GM19397 (cell line): ENCODE results near the gene AKAP13.
A peak's percentile ranks its signal among the peaks of the same experiment; 100 is the strongest.

Experiments
- ATAC-seq: cut with Tn5 transposase; IDR thresholded peaks from one replicate; pipeline ENCODE4 v1.9.1; 2021; ENCODE audit warnings: mild to moderate bottlenecking, moderate library complexity; ENCODE audit not compliant: unreplicated experiment

Gene AKAP13

DNA sequence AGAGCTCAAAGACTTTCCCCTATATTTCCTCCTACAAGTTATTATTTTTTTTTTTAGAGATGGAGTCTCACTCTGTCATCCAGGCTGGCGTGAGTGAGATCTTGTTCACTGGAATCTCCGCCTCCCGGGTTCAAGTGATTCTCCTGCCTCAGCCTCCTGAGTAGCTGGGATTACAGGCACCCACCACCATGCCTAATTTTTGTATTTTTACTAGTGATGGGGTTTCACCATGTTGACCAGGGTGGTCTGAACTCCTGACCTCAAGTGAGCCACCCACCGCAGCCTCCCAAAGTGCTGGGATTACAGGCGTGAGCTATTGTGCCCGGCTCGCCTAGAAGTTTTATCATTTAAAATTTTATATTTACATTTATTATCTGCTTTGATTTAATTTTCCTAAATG lies 5.9 kb downstream of the AKAP13 start:
- no peak for ATAC-seq

DNA sequence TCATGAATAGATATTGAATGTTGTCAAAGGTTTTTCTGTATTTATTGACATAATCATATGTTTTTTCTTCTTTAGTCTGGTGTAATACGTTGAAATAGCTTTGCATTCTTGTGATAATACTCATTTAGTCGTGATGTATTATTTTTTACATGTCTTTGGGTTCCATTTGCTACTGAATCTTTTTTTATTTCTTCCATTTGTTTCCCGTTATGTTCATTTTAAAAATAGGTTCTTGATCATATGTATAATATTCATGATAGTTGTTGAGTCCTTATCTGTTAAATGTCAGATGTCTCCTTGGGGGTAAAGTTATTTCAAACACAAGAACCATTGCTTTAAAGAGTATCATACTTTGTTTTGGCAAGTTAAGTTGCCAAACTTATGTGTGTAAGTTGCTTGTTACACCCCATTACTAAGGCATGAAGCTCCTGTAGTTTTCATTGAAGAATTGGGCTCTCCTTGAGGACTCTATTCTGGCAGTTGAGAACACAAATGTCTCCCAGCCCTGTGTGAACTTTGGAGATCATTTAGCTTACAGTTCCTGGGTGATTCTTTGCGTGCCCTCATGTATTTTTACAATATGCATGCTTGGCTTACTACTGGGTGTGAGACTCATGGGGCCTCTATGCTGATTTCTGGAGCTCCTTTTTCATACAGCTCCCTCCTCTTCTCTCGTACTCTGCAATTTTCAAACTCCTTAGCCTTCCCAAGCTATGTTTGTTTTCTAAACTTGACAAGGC lies 8.3 kb downstream of the AKAP13 start:
- no peak for ATAC-seq

DNA sequence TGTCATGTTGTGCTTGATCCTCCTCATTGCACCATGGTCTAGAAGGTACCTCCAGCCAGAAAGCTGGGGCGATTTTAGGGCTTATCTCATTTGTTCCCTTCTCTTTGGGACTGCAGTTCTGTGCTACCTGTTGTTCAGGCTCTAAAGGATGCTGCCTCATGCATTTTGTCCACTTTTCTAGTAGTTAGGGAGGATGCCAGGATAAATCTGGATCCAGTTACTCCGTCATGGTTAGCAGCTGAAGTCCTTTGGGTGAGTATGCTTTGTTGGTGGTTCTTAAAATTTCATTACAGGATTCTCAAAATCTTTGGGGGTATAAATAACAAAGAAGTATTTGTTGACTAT lies 8.9 kb downstream of the AKAP13 start:
- ATAC-seq: no peak

DNA sequence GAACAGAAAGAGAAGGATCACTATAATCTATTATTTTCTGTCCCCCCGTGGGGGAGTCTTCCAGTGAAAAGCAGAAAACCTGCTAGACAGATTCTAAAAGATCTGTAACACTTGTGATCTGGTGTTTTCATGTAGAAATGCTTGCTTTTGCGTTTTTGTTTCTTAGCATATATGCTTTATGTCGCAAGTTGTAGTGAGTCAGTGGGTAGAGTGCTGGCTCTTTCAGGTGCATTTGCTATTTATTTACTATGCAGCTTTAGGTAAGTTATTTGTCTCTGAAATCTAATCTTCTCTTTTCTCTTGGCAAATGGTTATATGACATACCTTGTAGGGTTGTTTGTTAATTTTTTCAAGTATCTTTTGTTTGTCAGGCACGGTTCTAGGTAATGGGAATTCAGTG lies 9.4 kb downstream of the AKAP13 start:
- ATAC-seq: no peak

DNA sequence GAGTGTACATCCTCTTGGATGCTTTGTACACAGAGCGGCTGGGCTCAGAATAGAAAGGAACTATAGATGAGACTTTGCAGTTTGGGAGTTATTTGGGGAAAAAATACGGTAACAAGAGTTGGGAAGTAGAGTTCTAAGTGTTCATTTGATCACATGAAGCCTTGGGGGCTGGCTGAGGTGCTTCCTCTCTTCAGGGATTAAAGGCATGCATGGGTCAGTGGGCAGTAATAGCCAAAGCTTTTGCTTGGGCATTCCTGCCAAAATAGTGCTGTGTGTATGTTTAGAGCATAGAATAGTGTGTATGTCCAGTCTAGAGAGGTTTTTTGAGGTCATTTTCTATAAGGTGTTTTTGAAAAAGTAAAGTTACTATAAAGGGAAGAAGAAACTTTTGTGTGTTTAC lies 12.8 kb downstream of the AKAP13 start:
- no peak for ATAC-seq

- no peak for ATAC-seq
Observed at GRCh38 chr15:85394554-85395333, 14.3 kb downstream of the AKAP13 start.

DNA sequence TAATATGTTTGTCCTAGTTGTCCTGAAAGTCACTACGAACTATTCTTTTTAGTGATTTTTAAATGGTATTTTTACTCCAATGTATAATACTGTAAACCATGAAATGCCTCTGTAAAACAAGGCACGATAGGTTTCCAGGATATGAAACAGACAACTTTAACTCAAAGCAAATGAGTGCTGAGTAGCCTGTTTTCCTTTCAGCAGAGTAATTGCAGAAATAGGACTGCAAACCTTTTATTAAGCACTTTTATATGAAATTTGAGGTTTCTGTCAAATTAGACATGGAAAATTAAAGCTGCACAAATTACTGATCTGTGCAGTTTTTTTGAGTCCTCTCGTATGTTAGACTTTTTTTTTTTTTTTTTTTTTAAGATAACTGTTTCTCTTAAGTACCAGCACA lies 16.2 kb downstream of the AKAP13 start:
- no peak for ATAC-seq

DNA sequence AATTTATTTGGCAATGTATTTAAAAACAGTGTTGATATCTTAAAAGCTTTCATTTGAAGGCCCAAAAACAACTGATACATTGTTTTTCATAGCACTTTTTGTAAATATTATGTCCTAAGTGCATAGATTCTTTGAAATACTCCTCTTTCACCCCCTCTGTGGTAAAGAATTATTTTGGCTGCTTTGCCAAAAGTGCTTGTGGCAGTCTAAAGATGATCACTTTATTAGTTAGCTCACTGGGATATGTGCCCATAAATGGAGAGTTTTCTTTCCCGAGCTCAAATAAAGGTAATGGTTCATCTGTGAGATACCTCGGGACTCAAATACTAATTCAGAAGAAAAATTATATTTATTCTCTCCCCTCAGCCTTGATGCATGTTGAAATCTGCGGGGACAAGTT lies 16.7 kb downstream of the AKAP13 start:
- ATAC-seq: no peak

- no peak for ATAC-seq
Observed at GRCh38 chr15:85397926-85398325, 17.5 kb downstream of the AKAP13 start.

DNA sequence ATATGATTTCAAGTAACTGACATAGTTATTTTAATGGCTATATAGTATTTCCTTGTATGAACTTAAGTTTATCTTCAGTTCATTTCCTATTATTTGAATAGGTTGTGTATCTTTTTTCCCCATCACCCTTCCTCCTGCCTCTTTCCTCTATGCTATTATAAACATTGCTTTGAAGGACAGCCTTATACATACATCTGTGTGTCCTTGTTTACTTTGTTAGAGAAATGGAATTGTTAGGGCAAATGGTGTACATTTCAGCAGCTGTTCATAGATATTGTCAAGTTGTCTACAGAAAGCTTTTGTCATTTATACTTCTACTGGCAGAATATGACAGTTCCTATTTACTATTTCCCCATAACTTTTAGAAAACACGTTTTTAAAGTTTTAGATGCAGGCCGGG lies 18.4 kb downstream of the AKAP13 start:
- no peak for ATAC-seq

GRCh38 chr15:85399627-85400026 lies 19.2 kb downstream of the AKAP13 start:
- no peak for ATAC-seq

DNA sequence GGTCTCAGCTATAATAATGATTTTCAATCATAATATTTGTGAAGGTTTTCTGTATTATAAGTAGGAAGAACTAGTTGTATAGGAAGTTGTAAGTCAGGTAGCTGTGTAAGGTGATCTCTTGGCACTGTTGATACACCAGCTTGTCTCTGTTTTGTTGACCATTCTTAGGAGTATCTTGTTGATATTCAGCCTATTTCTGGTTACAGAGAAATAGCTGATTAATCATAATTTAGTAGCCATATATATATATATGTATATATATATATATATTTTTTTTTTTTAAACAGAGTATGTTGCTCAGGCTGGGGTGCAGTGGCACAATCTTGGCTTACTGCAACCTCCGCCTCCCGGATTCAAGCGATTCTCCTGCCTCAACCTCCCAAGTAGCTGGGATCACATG lies 20.2 kb downstream of the AKAP13 start:
- ATAC-seq: no peak

- no peak for ATAC-seq
Observed at GRCh38 chr15:85401108-85401774, 20.8 kb downstream of the AKAP13 start.

DNA sequence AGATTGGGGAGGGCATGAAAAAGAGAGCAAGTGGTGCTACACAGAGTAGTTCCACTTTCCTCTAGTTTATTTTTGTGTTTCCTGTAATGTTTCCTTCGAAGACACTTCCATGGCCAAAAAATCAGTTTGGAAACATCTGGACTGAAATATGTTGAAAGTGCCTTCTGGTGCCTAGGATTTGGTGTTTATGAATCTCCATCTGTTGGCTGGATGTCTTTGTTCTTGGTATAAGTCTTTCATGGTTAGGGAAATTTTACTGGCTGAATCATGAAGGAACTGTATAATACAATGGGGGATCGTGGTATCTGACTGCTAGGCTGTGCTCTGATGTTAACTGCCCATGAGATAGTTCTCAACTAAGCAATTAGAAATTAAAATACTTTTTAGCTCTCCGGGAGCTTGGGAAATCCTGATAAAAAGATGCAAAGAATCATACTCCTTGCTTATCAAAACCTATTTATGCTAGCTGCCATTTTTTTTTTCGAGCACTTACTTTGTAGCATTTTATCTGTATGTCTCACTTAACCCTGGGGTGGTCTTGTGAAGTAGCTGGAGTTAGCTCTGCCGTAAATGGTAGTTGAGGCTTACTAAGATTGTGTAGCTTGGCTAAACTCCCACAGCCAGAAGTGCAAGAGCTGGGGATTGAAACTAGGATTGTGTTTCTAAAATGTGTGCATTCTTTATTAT lies 21.9 kb downstream of the AKAP13 start:
- ATAC-seq: no peak

DNA sequence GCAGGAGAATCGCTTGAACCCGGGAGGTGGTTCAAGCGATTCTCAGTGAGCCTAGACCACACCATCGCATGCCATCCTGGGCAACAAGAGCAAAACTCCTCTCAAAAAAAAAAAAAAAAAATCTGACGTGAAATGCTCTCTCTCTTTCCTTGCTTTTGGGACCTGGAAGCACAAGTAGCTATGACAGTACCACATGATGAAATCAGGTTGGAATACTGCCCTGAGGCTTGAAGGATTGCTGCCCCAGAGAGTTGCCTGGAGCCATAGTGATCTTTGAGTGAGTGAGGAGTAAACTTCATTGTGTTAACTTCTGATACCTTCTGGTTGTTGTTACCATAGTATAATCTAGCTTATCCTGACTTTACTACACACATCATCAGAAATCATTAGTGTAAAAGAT lies 23.3 kb downstream of the AKAP13 start:
- no peak for ATAC-seq

DNA sequence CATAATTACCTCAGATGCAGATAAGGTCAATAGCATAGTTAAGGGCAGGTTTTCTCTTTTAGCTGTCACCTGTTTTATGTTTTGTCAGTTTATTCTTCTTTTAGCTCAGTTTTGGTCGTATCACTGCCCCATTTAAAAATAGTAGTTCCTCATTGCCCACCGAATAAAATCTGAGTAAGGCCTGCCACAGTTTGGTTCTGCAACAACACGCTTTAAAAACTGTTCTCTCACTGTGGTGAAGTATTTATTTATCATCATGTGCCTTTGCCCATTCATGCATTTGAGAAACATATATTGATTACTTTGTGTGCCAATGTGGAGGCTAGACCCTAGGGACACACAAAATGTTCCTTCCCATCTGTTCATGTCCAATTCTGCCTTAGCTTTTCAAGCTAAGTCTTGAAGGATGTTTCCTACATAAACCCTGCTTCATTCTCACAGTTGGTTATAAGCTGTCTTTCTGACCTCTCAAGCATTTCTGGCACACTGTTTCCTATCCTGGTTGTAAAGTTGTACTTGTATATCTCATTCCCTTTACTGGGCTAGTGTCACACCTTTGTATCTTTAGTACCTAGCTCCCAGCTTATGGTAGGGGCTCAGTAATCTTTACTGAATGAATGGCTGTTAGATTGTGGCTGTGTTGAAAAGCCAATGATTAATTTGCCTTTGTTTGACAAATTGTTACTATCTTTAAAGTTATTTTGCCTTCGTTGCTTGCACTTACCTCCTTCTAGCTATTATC lies 23.9 kb downstream of the AKAP13 start:
- ATAC-seq: no peak

GRCh38 chr15:85404918-85405866 lies 24.8 kb downstream of the AKAP13 start:
- ATAC-seq: no peak

DNA sequence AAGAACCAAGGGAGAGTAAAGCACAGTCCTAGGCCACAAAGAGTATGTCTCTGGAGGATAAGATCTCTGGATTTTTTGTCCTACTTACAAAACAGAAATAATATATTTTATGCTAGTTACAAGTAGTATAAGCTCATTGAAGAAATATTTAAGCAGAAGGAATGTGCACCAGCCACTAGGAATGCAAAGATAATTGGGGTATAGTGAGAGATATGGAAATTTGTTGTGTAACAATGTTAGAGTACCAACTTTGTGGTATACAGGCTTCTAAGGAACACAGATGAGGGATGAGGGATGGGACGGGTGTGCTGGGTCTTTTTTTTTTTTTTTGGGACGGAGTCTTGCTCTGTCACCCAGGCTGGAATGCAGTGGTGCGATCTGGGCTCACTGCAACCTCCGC lies 26.5 kb downstream of the AKAP13 start:
- ATAC-seq: no peak

DNA sequence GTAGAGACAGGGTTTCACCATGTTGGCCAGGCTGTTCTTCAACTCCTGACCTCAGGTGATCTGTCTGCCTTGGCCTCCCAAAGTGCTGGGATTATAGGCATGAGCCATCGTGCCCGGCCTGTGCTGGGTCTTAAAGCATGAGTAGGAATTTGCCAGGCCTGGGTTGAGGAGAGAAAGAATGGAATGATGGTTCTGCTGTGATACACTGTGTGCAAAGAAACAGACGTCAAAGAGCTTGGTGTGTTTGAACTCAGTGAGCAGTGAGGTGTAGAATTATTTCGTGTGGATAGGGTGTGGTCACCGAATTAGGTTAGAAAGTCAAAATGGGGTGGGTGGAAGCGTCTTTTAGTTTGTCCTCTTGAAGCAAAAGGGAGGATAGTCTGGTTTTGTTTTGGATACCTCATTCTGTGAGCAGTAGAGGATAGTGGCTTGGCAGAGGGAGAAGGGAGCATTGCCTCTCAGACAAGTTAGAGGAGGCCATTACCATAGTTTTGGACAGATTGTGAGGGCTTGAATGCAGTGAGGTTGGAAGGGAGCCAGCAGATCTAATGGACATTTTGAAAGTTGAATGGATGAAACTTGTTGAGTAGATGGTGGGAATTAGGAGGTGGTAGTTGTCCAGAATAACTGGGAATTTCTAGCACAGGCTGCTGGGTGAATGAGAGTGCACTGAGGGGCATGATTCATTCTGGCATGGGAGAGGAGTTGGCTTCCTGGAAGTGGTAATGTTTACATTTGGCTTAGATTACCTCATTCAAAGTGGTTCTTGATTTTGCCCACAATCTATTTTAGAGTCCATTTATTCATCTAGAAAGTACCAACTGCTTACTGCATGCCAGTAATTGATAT lies 27.2 kb downstream of the AKAP13 start:
- ATAC-seq: peak; percentile 44
